Neural cell (in vitro differentiated cells): ENCODE measurements around the gene KCTD2. TPM values are rescaled to one million over a fixed set of nuclear protein-coding genes. Genes with fewer than 3 reads are reported as not detected.

ENCODE experiments used
- H2AFZ ChIP-seq: fragments of 200-600, 300-800 bp; sonication (generic), shearing (Covaris generic); 2 replicates; pipeline ENCODE4 v1.6.0; 2014; ENCODE audit warnings: low read depth, mild to moderate bottlenecking, antibody characterized with exemption, low read length, moderate library complexity
- H3F3A ChIP-seq: fragments of 200-600 bp; shearing (Covaris generic); 2 replicates; pipeline ENCODE4 v1.6.1; 2016; ENCODE audit warnings: mild to moderate bottlenecking, moderate library complexity, mixed read lengths, antibody characterized with exemption, low read length; ENCODE audit not compliant: insufficient read depth, poor library complexity, severe bottlenecking
- H3K27ac ChIP-seq: fragments of 200-600, 300-800 bp; sonication (generic), shearing (Covaris generic); 2 replicates; pipeline ENCODE4 v1.5.1; 2014; ENCODE audit warnings: mild to moderate bottlenecking, low read length, moderate library complexity
- H3K27me3 ChIP-seq: fragments of 300-800, 200-600 bp; sonication (generic), shearing (Covaris generic); 2 replicates; pipeline ENCODE4 v1.6.0; 2014; ENCODE audit warnings: mild to moderate bottlenecking, low read depth, low read length, moderate library complexity; ENCODE audit not compliant: insufficient read depth
- H3K36me3 ChIP-seq: fragments of 300-800, 200-600 bp; sonication (generic), shearing (Covaris generic); 2 replicates; pipeline ENCODE4 v1.5.1; 2014; ENCODE audit warnings: mild to moderate bottlenecking, antibody characterized with exemption, low read length, moderate library complexity; ENCODE audit not compliant: insufficient read depth
- H3K4me2 ChIP-seq: fragments of 300-800, 200-600 bp; sonication (generic), shearing (Covaris generic); 2 replicates; pipeline ENCODE4 v1.6.0; 2014; ENCODE audit warnings: mild to moderate bottlenecking, low read length
- H3K4me3 ChIP-seq: fragments of 300-800, 200-600 bp; sonication (generic), shearing (Covaris generic); 2 replicates; pipeline ENCODE4 v1.5.1; 2014; ENCODE audit warnings: mild to moderate bottlenecking, low read length, moderate library complexity
- H3K79me2 ChIP-seq: fragments of 200-600 bp; shearing (Covaris generic); replicated peaks from 2 replicates; pipeline ENCODE4 v1.6.0; 2014; ENCODE audit warnings: mild to moderate bottlenecking, low read length, moderate library complexity; ENCODE audit not compliant: insufficient read depth
- H3K9ac ChIP-seq: fragments of 300-800, 200-600 bp; sonication (generic), shearing (Covaris generic); 2 replicates; pipeline ENCODE4 v1.6.1; 2016; ENCODE audit warnings: mild to moderate bottlenecking, low read length, mixed read lengths
- H3K9me2 ChIP-seq: fragments of 200-600 bp; shearing (Covaris generic); 2 replicates; pipeline ENCODE4 v1.6.1; 2016; ENCODE audit warnings: mild to moderate bottlenecking, low read length, mixed read lengths; ENCODE audit not compliant: insufficient read depth
- H3K9me3 ChIP-seq: fragments of 200-600, 300-800 bp; sonication (generic), shearing (Covaris generic); 2 replicates; pipeline ENCODE4 v1.6.1; 2016; ENCODE audit warnings: mild to moderate bottlenecking, mixed run types, low read length, moderate library complexity, mixed read lengths
- H4K20me1 ChIP-seq: fragments of 200-600 bp; shearing (Covaris generic); 2 replicates; pipeline ENCODE4 v1.6.1; 2016; ENCODE audit warnings: mild to moderate bottlenecking, mixed run types; ENCODE audit not compliant: insufficient read depth
- CTCF ChIP-seq: fragments of 450-650 bp; IDR thresholded peaks from 2 replicates; pipeline ENCODE4 v1.5.1; 2014; ENCODE audit warnings: antibody characterized with exemption, mild to moderate bottlenecking, moderate library complexity; ENCODE audit not compliant: poor library complexity, severe bottlenecking
- EP300 ChIP-seq: fragments of 450-650 bp; conservative IDR thresholded peaks from 2 replicates; pipeline ENCODE4 v1.6.1; 2014; ENCODE audit warnings: antibody characterized with exemption, mild to moderate bottlenecking, moderate library complexity; ENCODE audit not compliant: poor library complexity, severe bottlenecking
- EZH2 ChIP-seq: fragments of 200-600, 300-800 bp; shearing (Covaris generic), sonication (generic); IDR thresholded peaks from 2 replicates; pipeline ENCODE4 v1.6.1; 2014; ENCODE audit warnings: antibody characterized with exemption, low read length, borderline replicate concordance, mild to moderate bottlenecking; ENCODE audit not compliant: insufficient read depth, poor library complexity, severe bottlenecking
- MXI1 ChIP-seq: fragments of 450-650 bp; conservative IDR thresholded peaks from 2 replicates; pipeline ENCODE4 v1.6.1; 2014; ENCODE audit warnings: antibody characterized with exemption, mild to moderate bottlenecking; ENCODE audit not compliant: poor library complexity, severe bottlenecking
- POLR2AphosphoS5 ChIP-seq: IDR thresholded peaks from 2 replicates; pipeline ENCODE4 v1.6.1; 2012
- RAD21 ChIP-seq: fragments of 450-650 bp; conservative IDR thresholded peaks from 2 replicates; pipeline ENCODE4 v1.6.1; 2014; ENCODE audit warnings: antibody characterized with exemption, mild to moderate bottlenecking, moderate library complexity
- REST ChIP-seq: IDR thresholded peaks from 2 replicates; pipeline ENCODE4 v1.6.1; 2012; ENCODE audit warnings: borderline replicate concordance
- SMC3 ChIP-seq: fragments of 450-650 bp; conservative IDR thresholded peaks from 2 replicates; pipeline ENCODE4 v1.6.1; 2014; ENCODE audit warnings: antibody characterized with exemption, mild to moderate bottlenecking, moderate library complexity; ENCODE audit not compliant: poor library complexity
- TAF1 ChIP-seq: IDR thresholded peaks from 2 replicates; pipeline ENCODE4 v1.6.1; 2012; ENCODE audit warnings: low read depth
- polyA plus RNA-seq: library from polyadenylated mRNA; depleted of rRNA; stranded (reverse); fragments of >200 nt; gene quantifications from 2 replicates; pipeline ENCODE4 v1.2.3, GENCODE V29; 2014

Gene KCTD2
- polyA plus RNA-seq, 1 donor from 2014 or later: 32.8 TPM

GRCh38 chr17:75049057-75049456 is 2.0 kb downstream of the KCTD2 start:
- Histone ChIP-seq H3K27me3 (no peaks in the 10 kb centered on the region), H3K4me3 (peak overlapping the region; percentile 100), H3K4me2 (no peak overlapping the region), H3K9ac (no peak overlapping the region), H2AFZ (no peak overlapping the region), H4K20me1 (no peaks in the 10 kb centered on the region), H3K9me2 (no peaks in the 10 kb centered on the region), H3F3A (no peaks in the 10 kb centered on the region), H3K36me3 (no peaks in the 10 kb centered on the region), H3K27ac (no peak overlapping the region), H3K9me3 (no peaks in the 10 kb centered on the region), H3K79me2 (peaks cover 16% of the 10 kb centered on the region)
- TF ChIP-seq RAD21 (no peak), SMC3 (no peak), EP300 (no peak), MXI1 (no peak), EZH2 (no peak), POLR2AphosphoS5 (no peak), TAF1 (no peak), REST (no peak), CTCF (no peak)

GRCh38 chr17:75049706-75050105 is 2.7 kb downstream of the KCTD2 start:
- TF ChIP-seq RAD21 (no peak), TAF1 (no peak), CTCF (no peak), REST (no peak), MXI1 (no peak), EZH2 (no peak), EP300 (no peak), POLR2AphosphoS5 (no peak), SMC3 (no peak)

More at GRCh38 chr17:75049706-75050105, 2.7 kb downstream of the KCTD2 start:
- no peaks in the 10 kb centered on the region for H3K36me3 ChIP-seq
- H3K27me3 ChIP-seq: no peaks in the 10 kb centered on the region
- peaks cover 16% of the 10 kb centered on the region for H3K79me2 ChIP-seq
- H3K9me3 ChIP-seq: no peaks in the 10 kb centered on the region
- H3F3A ChIP-seq: no peaks in the 10 kb centered on the region
- H4K20me1 ChIP-seq: no peaks in the 10 kb centered on the region
- no peak overlapping the region for H3K9ac ChIP-seq
- no peaks in the 10 kb centered on the region for H3K9me2 ChIP-seq
- H3K27ac ChIP-seq: no peak overlapping the region
- no peak overlapping the region for H2AFZ ChIP-seq
- no peak overlapping the region for H3K4me3 ChIP-seq
- H3K4me2 ChIP-seq: no peak overlapping the region
